Effector memory CD4-positive, alpha-beta T cell (primary cell): Measurements from ENCODE around the gene GNG7.
"Not testable (repeated sequence)": the region's sequence is repeated elsewhere in the genome, so short reads cannot be mapped to it uniquely, and the experiment has no call there.

Source experiments
- DNase-seq, 3 donors: peaks; one replicate each; pipeline ENCODE4 v3.0.0-alpha.2; 2020
- H3K27ac ChIP-seq: 2 replicates; pipeline ENCODE4 v1.7.0; 2013; ENCODE audit warnings: mild to moderate bottlenecking, low read length, moderate library complexity; ENCODE audit not compliant: insufficient read depth, poor library complexity, severe bottlenecking
- H3K27me3 ChIP-seq: replicated peaks from 2 replicates; pipeline ENCODE4 v1.7.0; 2013; ENCODE audit warnings: mild to moderate bottlenecking, low read length; ENCODE audit not compliant: insufficient read depth, control insufficient read depth, poor library complexity, severe bottlenecking
- H3K36me3 ChIP-seq: 2 replicates; pipeline ENCODE4 v1.7.0; 2013; ENCODE audit warnings: mild to moderate bottlenecking, low read length, moderate library complexity; ENCODE audit not compliant: control insufficient read depth, insufficient read depth
- H3K4me1 ChIP-seq: 2 replicates; pipeline ENCODE4 v1.7.0; 2013; ENCODE audit warnings: low read length, mild to moderate bottlenecking; ENCODE audit not compliant: control insufficient read depth, insufficient read depth, poor library complexity, severe bottlenecking
- H3K4me3 ChIP-seq: 2 replicates; pipeline ENCODE4 v1.7.0; 2013; ENCODE audit warnings: low read length, low read depth, mild to moderate bottlenecking; ENCODE audit not compliant: insufficient read depth, poor library complexity, severe bottlenecking
- H3K9me3 ChIP-seq: 2 replicates; pipeline ENCODE4 v1.7.0; 2013; ENCODE audit warnings: mild to moderate bottlenecking, low read length, moderate library complexity; ENCODE audit not compliant: control insufficient read depth

GNG7 gene

DNA sequence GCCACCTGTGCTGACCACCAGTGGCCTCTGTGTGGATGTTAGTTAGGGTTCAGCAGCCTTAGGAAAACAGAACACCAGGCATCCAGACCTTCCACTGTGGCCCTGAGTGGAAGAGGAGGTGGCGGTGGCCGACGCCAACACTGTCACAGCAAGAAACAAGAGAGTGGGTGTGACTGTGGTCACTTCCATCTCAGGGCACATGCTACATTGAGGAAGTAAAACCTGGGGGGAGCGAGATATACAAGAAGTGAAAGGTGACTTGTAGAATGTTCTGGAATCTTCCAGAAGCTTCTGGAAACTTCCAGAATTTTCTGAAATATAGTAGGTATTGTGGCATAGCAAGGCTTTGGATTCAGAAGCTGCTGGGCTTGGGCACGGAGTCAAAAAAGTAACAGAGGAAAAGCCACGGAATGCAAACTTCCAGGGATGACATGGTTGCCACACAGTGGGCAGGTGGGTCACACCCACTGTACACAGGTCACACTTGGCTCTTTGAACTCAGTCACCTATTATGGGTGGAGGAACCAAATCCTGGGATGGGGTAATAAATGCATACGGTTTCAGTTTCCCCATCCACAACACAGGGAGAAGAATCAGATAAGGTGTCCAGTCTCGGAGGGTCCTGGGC, 24.3 kb downstream of the GNG7 start:
- no peak overlapping the region for H3K4me3 ChIP-seq
- H3K27me3 ChIP-seq: no peaks in the 10 kb centered on the region
- no peak for DNase-seq
- H3K27ac ChIP-seq: no peak overlapping the region
- no peaks in the 10 kb centered on the region for H3K4me1 ChIP-seq
- no peaks in the 10 kb centered on the region for H3K36me3 ChIP-seq
- H3K9me3 ChIP-seq: no peaks in the 10 kb centered on the region

- no peak for DNase-seq
- H3K4me3 ChIP-seq: no peak overlapping the region
- H3K27ac ChIP-seq: no peak overlapping the region
- no peaks in the 10 kb centered on the region for H3K36me3 ChIP-seq
- H3K27me3 ChIP-seq: no peaks in the 10 kb centered on the region
- no peaks in the 10 kb centered on the region for H3K9me3 ChIP-seq
- no peaks in the 10 kb centered on the region for H3K4me1 ChIP-seq
Observed at GRCh38 chr19:2676823-2677222, 25.7 kb downstream of the GNG7 start.

DNA sequence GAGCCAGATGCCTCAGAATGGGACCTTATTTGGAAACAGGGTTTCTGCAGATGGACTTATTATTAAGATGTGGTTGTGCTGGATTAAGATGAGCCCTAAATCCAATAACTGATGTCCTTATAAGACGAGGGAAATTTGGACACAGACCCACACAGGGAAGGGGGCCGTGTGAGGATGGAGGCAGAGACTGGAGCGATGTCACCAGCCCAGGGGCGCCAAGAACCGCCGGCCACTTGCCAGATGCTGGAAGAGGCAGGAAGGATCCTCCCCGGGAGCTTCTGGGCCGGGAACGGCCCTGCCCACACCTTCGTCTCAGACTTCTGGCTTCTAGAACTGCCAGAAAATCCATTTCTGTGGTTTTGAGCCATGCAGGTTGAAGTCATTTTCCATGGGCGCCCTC, 26.6 kb downstream of the GNG7 start:
- H3K4me3 ChIP-seq: no peak overlapping the region
- no peaks in the 10 kb centered on the region for H3K4me1 ChIP-seq
- H3K27me3 ChIP-seq: no peaks in the 10 kb centered on the region
- H3K27ac ChIP-seq: no peak overlapping the region
- no peak for DNase-seq
- H3K9me3 ChIP-seq: no peaks in the 10 kb centered on the region
- H3K36me3 ChIP-seq: no peaks in the 10 kb centered on the region

DNA sequence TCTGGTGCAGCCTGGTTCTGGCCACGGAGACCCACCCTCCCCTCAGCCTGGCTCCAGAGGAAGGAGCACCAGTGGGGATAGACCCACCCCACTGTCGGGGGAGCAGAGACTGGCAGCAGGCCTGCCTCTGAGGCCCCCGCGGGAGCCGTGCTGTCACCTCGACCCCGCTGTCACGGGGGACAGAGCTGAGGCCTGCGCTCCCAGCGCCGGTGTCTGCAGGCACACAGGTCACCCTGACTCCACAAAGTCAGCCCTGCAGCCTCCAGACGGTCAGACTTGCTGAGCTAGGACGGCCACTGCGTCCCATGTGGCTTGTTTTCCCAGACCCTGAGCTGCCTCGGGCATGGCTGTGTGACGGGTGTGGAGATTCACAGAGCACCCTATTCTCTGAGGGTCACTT, 32.3 kb downstream of the GNG7 start:
- no peaks in the 10 kb centered on the region for H3K36me3 ChIP-seq
- no peak overlapping the region for H3K4me3 ChIP-seq
- no peak overlapping the region for H3K27ac ChIP-seq
- H3K4me1 ChIP-seq: no peaks in the 10 kb centered on the region
- no peaks in the 10 kb centered on the region for H3K9me3 ChIP-seq
- DNase-seq: no peak
- H3K27me3 ChIP-seq: no peaks in the 10 kb centered on the region

DNA sequence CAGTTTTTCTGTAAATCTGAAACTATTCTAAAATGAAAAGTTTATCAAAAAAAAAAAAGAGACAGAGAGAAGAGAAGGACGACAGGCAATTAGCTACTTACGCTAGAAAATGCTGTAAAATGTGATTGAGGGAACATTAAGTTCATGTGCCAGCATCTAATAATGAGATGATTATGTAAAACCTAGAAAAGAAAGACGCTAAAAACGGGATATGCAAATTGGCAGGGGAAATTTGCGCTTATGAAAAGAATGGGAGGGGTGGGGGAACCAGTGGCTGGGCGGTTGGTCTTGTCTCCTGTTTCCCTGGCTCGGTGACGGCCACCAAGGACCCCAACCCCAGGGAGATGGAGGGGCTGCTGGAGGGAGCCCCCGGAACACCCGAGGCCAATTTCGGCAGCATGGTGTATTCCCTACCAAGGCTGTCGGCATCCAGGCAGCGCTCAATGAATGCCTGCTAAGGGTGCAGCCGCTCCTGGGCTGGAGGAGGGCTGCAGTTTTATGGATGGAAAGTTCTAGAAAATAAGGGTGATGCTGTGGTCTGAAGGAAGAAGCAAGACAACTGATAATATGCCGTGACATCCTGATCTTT, 34.2 kb downstream of the GNG7 start:
- H3K27ac ChIP-seq: no peak overlapping the region
- H3K27me3 ChIP-seq: no peaks in the 10 kb centered on the region
- no peaks in the 10 kb centered on the region for H3K9me3 ChIP-seq
- no peak for DNase-seq
- no peak overlapping the region for H3K4me3 ChIP-seq
- H3K4me1 ChIP-seq: no peaks in the 10 kb centered on the region
- H3K36me3 ChIP-seq: no peaks in the 10 kb centered on the region

DNA sequence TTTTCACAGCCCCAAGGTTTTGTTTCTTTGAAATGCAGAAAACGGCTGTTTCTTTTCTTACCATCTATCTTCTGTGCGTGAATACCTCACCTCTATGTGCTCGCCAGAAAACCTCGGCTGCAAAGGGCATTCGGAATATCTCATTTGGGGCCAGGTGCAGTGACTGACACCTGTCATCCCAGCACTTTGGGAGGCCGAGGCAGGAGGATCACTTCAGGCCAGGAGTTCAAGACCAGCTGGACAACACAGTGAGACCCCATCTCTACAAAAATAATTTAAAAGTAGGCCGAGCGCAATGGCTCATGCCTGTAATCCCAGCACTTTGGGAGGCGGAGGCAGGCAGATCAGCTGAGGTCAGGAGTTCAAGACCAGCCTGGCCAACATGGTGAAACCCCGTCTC, 35.1 kb downstream of the GNG7 start:
- H3K9me3 ChIP-seq, H3K36me3 ChIP-seq, H3K4me1 ChIP-seq, H3K4me3 ChIP-seq, H3K27ac ChIP-seq, DNase-seq, H3K27me3 ChIP-seq: not testable (repeated sequence)

GRCh38 chr19:2666344-2666994, 36.0 kb downstream of the GNG7 start:
- no peak overlapping the region for H3K4me3 ChIP-seq
- H3K27me3 ChIP-seq: no peaks in the 10 kb centered on the region
- no peak for DNase-seq
- H3K9me3 ChIP-seq: no peaks in the 10 kb centered on the region
- no peaks in the 10 kb centered on the region for H3K4me1 ChIP-seq
- no peak overlapping the region for H3K27ac ChIP-seq
- H3K36me3 ChIP-seq: no peaks in the 10 kb centered on the region

DNA sequence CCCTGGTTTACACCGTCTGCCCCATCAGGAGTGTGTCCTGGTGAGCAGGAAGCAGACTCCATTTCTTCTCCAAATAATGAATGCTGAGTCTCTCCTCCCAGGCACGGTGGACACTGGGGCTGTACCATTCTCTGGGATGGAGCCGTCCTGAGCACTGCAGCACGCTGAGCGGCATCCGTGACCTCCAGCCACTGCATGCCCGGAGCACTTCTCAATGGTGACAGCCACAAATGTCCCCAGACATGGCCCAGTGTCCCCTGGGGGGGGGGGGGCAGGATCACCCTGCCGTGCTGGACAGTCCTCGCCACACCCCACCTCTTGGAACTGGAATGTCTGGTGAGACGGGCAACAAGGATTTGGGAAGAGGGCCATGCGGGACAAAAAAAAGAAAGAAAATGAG, 37.4 kb downstream of the GNG7 start:
- Histone ChIP-seq H3K27me3 (no peaks in the 10 kb centered on the region), H3K27ac (no peak overlapping the region), H3K9me3 (no peaks in the 10 kb centered on the region)

DNA sequence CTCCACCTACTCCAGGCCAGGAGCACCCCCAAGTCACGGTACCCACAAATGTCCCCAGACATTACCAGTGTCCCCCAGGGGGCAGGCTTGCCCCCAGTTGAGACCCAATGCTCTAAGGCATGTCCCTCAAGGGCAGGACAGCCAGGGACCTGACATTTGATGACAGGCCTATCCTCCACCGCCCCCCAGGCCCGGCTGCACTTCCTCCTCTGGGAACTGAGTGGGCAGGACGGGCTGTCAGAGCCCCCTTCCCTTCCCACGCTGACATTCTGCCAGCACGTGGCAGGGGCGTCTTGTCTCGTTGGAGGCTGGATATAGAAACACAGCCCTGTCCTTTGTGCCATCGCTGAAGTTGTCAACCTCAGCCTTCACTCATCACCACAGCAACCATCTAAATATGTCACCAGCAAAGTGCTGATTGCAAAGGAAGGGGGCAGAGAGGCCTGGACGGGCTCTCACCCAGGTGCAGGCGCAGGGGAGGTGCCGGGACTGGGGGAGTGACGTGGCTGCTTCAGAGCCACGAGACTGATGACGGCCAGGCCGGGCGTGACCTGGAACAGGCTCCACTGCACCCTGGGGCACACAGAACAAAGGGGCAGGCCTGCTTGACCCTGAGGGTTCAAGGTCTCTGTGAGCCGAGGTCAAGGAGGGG, 38.4 kb downstream of the GNG7 start:
- no peak overlapping the region for H3K27ac ChIP-seq
- H3K4me1 ChIP-seq: no peaks in the 10 kb centered on the region
- H3K36me3 ChIP-seq: no peaks in the 10 kb centered on the region
- no peaks in the 10 kb centered on the region for H3K27me3 ChIP-seq
- DNase-seq: no peak
- H3K4me3 ChIP-seq: no peak overlapping the region
- no peaks in the 10 kb centered on the region for H3K9me3 ChIP-seq

More for the DNA sequence above, 37.4 kb downstream of the GNG7 start:
- H3K4me1 ChIP-seq: no peaks in the 10 kb centered on the region
- no peak overlapping the region for H3K4me3 ChIP-seq
- DNase-seq: no peak
- no peaks in the 10 kb centered on the region for H3K36me3 ChIP-seq

GRCh38 chr19:2661615-2662014, 40.9 kb downstream of the GNG7 start:
- H3K36me3 ChIP-seq: no peaks in the 10 kb centered on the region
- no peaks in the 10 kb centered on the region for H3K4me1 ChIP-seq
- H3K27ac ChIP-seq: no peak overlapping the region
- H3K4me3 ChIP-seq: no peak overlapping the region
- no peaks in the 10 kb centered on the region for H3K9me3 ChIP-seq
- H3K27me3 ChIP-seq: no peaks in the 10 kb centered on the region
- no peak for DNase-seq
